Activated CD4-positive, alpha-beta T cell treated with anti-CD3 and anti-CD28 coated beads for 4 hours (primary cell): ENCODE results near the gene COQ7.

Source experiments
- DNase-seq, 2 donors: peaks; one replicate each; pipeline ENCODE4 v3.0.0-alpha.2; 2020

COQ7 gene

GRCh38 chr16:19067349-19068236 is at the start of gene COQ7:
COQ7 (plus strand) TSS chr16:19067614; CDS start chr16:19067665, 51 bp downstream.
- DNase-seq: peak; percentile 97 to 98

- no peak for DNase-seq
Observed at GRCh38 chr16:19020689-19021088, 46.7 kb upstream of the COQ7 start.

- DNase-seq: no peak
Observed at GRCh38 chr16:19021747-19022146, 45.7 kb upstream of the COQ7 start.

GRCh38 chr16:19027416-19027815 is 40.0 kb upstream of the COQ7 start:
- DNase-seq: no peak

DNA sequence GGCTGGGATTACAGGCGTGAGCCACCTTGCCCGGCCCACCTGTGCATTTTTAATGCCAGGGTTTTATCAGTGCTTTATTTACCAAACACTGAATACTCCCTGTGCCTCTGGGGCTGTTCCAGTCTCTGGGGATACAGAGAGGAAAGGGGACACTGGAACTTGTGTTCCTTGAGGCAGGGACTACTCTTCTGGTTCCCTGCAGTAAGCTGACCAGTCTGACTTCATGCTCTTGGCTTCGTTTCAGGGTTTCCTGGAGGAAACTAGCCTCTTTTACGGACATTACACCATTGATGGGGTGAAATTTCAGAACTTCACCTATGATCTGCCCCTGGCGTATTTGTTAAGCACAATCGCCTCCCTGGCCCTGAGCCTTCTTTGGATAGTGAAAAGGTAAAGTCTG is 37.4 kb upstream of the COQ7 start:
- DNase-seq: no peak

DNA sequence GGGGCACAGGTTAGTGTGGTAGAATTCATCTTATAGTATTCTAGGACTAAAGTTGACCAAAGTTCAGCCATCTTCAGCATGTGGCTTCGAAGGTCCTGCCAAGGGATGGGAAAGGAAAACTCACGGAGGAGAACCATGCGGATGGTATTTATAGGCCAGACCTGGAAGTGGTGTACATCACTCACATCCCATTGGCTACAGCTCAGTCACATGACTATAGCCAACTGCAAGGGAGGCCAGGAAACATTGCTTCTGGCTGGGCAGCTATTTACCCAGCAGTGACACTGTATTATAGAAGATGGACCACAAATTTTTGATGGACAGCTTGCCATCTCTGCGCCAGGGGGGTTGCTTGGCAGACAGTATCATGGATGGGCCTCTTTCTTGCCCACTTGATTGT is 35.7 kb upstream of the COQ7 start:
- no peak for DNase-seq

GRCh38 chr16:19033761-19034160 is 33.7 kb upstream of the COQ7 start:
- no peak for DNase-seq

DNA sequence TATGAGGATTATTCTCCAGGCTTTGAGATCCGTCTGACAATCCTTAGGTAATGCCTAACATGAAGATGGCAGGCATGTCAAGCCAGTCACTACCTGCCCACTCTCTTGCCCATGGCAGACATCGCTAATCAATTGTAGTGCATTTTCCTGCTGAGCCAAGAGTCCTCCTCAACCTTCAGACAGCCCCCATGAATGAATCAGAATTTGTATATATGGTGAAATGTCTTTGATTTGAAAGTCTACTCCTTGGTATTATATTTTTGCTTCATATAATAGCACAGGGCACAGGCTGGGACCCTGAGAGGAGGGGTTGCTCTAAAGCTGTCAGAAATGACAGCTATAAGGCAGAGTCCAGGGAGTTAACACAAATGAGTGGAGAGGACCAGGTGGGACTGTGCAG is 27.0 kb upstream of the COQ7 start:
- no peak for DNase-seq

DNA sequence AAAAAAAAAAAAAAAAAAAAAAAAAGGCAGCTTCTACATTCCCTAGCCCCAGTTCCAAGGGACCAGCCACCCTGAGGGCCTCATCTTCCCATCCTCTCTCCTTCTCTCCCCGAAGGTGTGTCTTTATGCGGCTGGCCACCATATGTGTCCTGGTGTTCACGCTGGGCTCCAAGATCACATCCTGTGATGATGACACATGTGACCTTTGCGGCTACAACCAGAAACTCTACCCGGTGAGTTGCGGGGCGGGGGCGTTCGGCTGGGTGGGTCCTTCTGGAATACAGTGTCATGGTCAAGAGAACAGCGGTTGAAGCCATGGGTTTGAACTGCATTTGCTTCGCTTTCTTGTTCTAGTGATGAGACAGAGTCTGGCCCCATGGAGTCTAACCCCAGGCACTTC is 22.6 kb upstream of the COQ7 start:
- DNase-seq: no peak

DNA sequence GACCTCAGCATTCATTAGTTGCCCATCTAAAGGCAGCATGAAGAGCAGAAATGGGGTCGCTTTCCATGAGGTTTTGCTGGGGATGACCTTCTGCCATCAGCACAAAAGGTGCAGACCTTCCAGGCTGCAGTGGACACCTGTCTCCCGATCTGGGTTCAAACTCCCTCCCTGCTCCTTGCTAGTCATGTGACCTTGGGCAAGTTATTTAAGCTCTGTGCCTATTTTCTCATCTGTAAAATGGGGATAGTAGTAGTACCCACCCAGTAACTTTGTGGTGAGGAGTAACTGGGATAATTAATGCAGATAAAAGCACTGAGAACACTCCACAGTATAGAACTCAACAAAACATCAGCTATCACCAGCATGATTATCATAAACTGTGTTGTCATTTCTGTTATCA is 21.4 kb upstream of the COQ7 start:
- DNase-seq: no peak

DNA sequence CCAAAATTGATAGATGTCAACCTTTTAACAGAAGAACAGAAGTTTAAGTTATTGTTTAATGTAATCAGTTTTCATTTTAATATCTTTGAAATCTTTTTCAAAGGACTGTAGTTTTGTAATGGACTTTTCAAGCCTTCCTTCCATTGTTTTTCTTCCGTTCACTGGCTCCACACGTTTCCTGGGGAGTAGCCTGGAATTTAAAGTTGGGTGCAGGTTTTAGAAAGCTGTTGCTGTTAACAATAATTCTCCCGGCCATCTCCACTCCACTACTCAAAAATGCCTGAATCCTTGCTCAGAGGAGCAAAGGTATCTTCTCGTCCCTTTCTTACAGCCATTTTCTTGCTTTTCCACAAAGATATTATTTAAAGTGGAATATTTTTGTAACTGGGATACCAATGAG is 4.7 kb upstream of the COQ7 start:
- DNase-seq: no peak

DNA sequence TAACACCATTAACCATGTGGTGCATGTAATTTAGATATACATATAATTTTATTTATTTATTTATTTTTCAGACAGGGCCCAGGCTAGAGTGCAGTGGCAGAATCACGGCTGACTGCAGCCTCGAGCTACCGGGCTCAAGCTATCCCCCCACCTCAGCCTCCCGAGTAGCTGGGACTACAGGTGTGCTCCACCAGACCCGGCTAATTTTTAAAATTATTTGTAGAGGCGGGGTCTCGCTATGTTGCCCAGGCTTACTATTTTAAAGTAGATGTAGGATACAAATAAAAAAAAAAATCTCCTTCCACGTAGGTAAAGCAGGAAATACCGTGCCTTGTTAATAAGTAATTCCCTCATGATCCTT is 446 bp upstream of the COQ7 start:
- no peak for DNase-seq

- DNase-seq: no peak
Observed at GRCh38 chr16:19068237-19068815, 912 bp downstream of the COQ7 start.

DNA sequence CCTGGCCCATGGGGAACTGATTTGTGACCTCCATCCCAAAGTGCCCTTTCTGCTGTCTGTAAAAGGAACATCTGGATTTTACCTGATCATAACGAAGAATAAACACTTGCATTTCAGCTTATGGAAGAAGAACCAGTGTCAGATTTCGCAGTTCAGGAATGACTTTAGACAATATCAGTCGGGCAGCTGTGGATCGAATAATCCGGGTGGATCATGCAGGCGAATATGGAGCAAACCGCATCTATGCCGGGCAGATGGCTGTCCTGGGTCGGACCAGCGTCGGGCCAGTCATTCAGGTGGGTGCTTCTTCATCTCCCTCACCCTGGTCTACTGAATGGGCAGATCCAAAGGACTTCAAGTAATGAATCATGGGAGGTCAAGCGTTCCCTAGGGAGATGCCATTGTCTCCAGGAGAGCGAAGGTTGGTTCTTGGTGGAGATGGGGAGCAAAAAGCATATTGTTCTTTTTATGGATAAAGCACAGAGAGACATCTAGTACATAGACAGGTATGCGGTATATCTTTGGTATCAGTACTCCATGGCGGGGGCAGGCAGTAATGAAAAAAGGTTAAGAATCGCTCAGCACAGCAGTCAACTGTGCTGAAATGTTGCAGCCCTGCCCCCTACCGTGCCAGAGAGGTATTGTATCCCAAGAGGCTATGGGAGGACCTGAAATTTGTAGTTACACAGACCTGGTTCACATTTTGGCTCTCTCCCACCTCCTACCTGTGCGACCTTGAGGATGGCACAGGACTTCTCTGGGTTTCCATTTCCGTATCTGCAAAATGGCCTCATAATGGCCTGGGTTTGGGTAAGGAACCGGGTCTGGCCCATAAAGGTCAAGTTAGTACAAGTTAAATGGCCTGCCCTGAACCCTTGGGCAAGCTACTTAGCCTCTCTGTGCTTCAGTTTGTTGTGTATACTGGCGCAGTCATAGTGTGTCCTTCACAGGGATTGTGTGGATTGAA is 4.7 kb downstream of the COQ7 start:
- DNase-seq: peak; percentile 33 to 46

DNA sequence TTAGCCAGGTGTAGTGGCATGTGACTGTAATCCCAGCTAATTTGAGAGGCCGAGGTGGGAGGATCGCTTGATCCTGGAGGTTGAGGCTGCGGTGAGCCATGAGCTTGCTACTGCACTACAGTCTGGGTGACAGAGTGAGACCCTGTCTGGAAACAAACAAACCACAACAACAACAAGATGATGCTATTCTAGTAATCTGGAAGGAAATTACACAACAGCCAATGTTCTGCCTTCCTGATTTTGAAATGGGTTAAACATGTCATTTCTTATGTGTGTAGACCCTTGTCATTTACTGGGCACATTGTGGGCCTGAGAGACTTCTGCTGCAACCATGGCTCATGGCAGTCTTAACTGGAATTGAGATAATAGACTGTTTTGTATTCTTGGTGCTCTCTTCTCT is 5.9 kb downstream of the COQ7 start:
- no peak for DNase-seq

DNA sequence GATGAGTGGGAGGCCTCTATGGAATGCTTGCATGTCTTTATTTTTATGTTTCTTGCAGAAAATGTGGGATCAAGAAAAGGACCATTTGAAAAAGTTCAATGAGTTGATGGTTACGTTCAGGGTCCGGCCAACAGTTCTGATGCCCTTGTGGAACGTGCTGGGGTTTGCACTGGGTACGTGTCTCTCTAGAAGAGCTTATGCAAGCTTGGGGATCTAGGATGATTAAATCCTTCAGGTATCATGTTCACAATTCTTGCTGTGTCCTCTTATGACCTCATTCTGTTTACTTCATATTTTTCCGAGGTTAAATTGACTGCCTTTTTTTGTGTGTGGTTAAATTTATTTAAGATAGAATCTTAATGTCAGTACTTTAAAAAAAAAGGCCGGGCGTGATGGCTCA is 6.4 kb downstream of the COQ7 start:
- no peak for DNase-seq

- no peak for DNase-seq
Observed at GRCh38 chr16:19075511-19075910, 8.1 kb downstream of the COQ7 start.

GRCh38 chr16:19077879-19078278 is 10.5 kb downstream of the COQ7 start:
- DNase-seq: no peak

DNA sequence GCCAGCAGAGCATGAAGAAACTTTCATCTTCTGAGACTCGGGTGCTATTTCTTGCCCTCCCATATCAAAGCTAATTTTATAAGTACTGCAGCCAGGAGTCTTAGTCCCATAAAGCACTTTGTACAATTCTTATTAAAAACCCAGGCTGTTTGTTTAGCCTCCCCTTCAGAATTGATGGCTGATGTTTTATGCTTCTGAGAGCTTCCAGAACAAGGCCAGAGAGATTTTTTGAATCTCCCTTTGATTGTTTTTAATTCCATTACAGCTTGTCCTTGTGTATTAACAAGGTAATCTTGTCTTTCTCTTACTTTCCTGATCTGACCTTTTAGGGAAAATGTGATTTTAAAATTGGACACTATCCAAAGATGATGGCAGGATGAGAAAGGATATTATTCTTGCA is 16.3 kb downstream of the COQ7 start:
- DNase-seq: no peak

DNA sequence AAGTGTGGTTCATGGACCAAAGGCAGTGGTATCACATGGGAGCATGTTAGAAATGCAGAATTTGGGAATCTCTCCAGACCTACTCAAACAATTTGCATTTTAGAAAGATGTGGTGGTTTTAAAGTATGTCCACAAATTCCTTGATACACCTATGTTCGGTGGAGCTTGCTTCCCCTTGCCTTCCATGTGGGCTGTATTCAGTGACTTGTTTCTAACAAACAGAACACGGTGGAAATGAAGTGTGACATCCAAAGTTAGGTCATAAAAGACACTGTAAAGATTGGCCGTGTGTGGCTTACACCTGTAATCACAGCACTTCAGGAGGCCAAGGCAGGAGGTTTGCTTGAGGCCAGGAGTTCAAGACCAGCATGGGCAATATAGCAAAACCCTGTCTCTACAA is 16.7 kb downstream of the COQ7 start:
- no peak for DNase-seq

DNA sequence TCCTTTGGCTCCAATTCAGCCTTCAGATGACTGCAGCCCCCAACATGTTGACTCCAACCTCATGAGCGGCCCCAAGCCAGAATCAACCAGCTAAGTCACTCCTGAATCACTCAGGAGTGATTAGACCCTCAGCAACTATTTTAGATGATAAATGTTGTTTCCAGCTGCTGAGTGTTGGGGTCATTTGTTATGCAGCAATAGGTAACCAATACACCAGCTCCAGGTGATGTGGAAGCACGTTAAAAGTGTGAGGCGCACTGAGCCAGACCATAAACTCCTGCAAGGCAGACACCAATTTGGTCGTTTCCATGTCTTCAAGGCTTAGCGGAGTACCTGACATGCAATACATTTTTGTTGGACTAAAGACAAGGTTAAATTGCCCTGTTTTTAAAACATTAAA is 17.5 kb downstream of the COQ7 start:
- DNase-seq: no peak

DNA sequence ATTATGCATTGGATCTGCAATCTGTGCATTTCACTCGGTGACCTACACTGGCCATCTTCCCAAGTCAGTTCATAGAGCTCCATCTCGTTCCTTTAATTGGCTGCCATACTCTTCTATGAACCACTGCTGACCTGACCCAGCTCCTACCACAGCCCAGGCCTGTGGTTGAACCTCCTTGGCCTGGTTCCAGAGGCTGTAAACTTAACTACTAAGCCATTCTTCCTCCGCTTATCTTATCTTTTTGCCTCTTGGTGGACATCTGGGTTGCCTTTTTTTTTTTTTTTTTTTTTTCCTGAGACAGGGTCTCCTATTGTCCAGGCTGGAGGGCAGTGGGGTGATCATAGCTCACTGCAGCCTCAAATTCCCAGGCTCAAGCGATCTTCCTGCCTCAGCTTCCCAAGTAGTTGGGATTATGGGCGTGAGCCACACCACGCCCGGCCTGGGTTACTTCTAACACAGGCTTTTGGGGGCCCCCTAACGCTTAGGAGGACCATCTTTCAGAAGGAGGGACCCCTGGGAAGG is 18.3 kb downstream of the COQ7 start:
- DNase-seq: no peak
